ENCODE data around the gene KCND1.

- TF ChIP-seq USF1 (IDR thresholded peaks at IDR 0.05) (no peak), EGR1 (IDR thresholded peaks at IDR 0.05) (no peak)
These were observed 35.1 kb downstream of the KCND1 start for GRCh38 chrX:48936429-48937053.
